RWPE2 (cell line): ENCODE data around the gene HMGA1.

Experiments
- ATAC-seq: fragments of 200-7000 bp; cut with Tn5 transposase; 3 replicates; pipeline ENCODE4 v1.9.1; 2021; ENCODE audit warnings: low read depth
- DNase-seq: peaks from one replicate; pipeline ENCODE4 v3.0.0-alpha.2; 2020; ENCODE audit warnings: low spot score
- H3K27ac ChIP-seq: fragments of 450-650 bp; 2 replicates; pipeline ENCODE4 v1.5.1; 2017; ENCODE audit warnings: mild to moderate bottlenecking; ENCODE audit not compliant: poor library complexity, severe bottlenecking
- H3K27me3 ChIP-seq: fragments of 250-450 bp; sonication (Bioruptor Pico); 2 replicates; pipeline ENCODE4 v1.5.1; 2021; ENCODE audit warnings: mild to moderate bottlenecking, moderate library complexity; ENCODE audit not compliant: insufficient read depth, poor library complexity, severe bottlenecking
- H3K36me3 ChIP-seq: fragments of 250-450 bp; sonication (Bioruptor Pico); 2 replicates; pipeline ENCODE4 v1.5.1; 2020; ENCODE audit warnings: low read depth, mild to moderate bottlenecking, moderate library complexity
- H3K4me1 ChIP-seq: fragments of 250-450 bp; sonication (Bioruptor Pico); 2 replicates; pipeline ENCODE4 v1.5.1; 2021; ENCODE audit warnings: mild to moderate bottlenecking, moderate library complexity; ENCODE audit not compliant: insufficient read depth, poor library complexity, severe bottlenecking
- H3K4me3 ChIP-seq: fragments of 250-450 bp; sonication (Bioruptor Pico); 2 replicates; pipeline ENCODE4 v1.5.1; 2021; ENCODE audit warnings: mild to moderate bottlenecking, moderate library complexity; ENCODE audit not compliant: severe bottlenecking
- H3K9me3 ChIP-seq: fragments of 250-450 bp; sonication (Bioruptor Pico); 2 replicates; pipeline ENCODE4 v1.5.1; 2021; ENCODE audit warnings: mild to moderate bottlenecking, moderate library complexity; ENCODE audit not compliant: severe bottlenecking
- CTCF ChIP-seq: fragments of 450-650 bp; IDR thresholded peaks from one replicate; pipeline ENCODE4 v1.5.1; 2017; ENCODE audit warnings: mild to moderate bottlenecking, moderate library complexity; ENCODE audit not compliant: poor library complexity, severe bottlenecking

The HMGA1 gene

DNA sequence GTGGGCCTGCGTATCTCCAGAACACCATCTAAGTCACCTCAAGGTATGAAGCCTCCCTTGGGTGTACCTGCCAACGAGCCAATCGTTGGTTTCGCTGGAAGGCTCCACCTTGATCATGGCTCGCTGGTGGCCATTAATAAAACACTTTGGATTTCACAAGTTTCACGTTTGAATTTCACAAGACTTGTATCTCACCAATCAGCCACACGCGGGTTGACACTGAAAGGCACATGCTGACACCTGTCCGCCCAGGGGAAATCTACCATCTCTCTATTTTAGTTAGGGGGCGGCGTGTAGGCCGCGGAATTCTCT lies 586 bp upstream of the HMGA1 start:
- ATAC-seq (peak; percentile 17; the same call in 2 of the 3 replicates), DNase-seq (no peak)
- no peaks in the 10 kb centered on the region for H3K9me3 ChIP-seq
- H3K4me1 ChIP-seq = peaks cover 27% of the 10 kb centered on the region
- TF ChIP-seq CTCF = no peak
- H3K27me3 ChIP-seq = no peaks in the 10 kb centered on the region
- peaks cover 25% of the 10 kb centered on the region for H3K36me3 ChIP-seq
- peak overlapping the region; percentile 95 for H3K27ac ChIP-seq
- peak overlapping the region; percentile 98 for H3K4me3 ChIP-seq

DNA sequence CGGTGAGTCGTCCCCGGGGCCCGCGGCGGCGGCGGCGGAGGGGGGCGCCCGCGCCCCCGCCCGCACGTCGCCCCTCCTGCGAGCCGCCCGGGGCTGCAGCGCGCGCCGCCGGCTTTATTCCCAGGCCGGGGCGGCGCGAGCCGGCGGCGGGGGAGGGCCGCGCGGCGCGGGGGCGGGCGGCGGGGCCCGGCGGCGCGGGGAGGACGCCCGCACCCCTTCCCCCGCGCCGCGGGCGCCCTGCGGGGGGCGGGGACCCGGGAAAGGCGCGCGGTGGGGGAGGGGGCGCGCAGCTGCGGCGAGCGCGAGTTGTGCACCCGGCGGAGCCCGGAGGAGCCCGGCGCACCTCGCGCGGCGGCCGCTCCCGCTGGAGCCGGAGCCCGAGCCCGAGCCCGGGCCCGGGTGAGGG lies 646 bp downstream of the HMGA1 start:
- Histone ChIP-seq H3K27me3 (no peaks in the 10 kb centered on the region), H3K4me1 (peaks cover 37% of the 10 kb centered on the region), H3K27ac (peak overlapping the region; percentile 95), H3K4me3 (peak overlapping the region; percentile 98), H3K36me3 (peaks cover 37% of the 10 kb centered on the region), H3K9me3 (no peaks in the 10 kb centered on the region)
- no peak for DNase-seq
- no peak for TF ChIP-seq CTCF
- no peak for ATAC-seq

- DNase-seq (peak; percentile 42), ATAC-seq (no peak)
- Histone ChIP-seq H3K27me3 (no peaks in the 10 kb centered on the region), H3K9me3 (no peaks in the 10 kb centered on the region), H3K36me3 (peaks cover 43% of the 10 kb centered on the region), H3K4me1 (peaks cover 44% of the 10 kb centered on the region), H3K27ac (peak overlapping the region; percentile 95), H3K4me3 (peak overlapping the region; percentile 98)
- peak; percentile 43 for TF ChIP-seq CTCF
These were observed 1.3 kb downstream of the HMGA1 start for GRCh38 chr6:34237722-34238584.

DNA sequence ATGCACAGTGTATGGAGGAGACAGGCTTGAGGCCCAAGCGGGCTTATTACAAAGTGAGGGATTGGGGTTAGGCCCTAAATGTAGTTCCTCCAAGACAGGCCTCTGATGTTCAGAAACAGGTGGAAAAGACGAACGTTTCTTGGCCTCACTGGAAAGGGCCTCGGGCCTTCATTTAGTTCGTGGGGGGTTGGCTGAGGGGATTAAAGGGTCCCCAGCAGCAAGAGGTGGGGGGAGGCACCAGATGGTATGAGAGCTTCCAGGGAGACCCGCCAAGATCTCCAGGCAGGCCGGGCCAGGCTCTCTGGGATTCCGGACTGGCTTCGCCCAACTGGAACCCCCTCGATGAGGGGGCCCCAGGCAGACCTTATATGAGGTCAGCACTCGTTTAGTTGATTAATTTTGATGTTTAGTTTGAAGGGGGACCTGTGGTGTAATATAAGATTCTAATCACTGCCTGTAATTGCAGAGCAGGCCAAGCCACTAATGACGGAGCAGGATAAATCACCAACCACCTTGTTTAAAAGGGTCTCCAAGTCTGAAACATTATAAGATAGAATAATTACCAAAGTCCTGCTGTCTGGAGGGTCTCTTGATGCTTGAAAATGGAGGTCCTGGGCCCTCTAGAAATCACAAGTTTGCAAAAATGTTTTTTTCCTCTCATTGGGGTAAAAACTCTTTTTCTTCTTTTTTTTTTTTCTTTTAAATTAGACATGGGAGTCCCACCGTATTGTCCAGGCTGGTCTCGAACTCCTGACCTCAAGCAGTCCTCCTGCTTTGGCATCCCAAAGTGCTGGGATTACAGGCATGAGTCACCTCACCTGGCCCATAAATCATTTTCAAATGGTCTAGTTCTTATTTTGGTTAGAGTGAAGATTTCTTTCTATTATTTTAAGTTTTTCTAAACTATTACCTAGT lies 2.2 kb downstream of the HMGA1 start:
- Histone ChIP-seq H3K4me3 (peak overlapping the region; percentile 98), H3K36me3 (peaks cover 52% of the 10 kb centered on the region), H3K27me3 (no peaks in the 10 kb centered on the region), H3K9me3 (no peaks in the 10 kb centered on the region), H3K27ac (peak overlapping the region; percentile 95), H3K4me1 (peaks cover 53% of the 10 kb centered on the region)
- DNase-seq (peak; percentile 6), ATAC-seq (no peak)
- no peak for TF ChIP-seq CTCF
